Measurements from ENCODE around the gene EIF3D.

Gene EIF3D

GRCh38 chr22:36470994-36471331 lies 58.0 kb downstream of the EIF3D start:
- Histone ChIP-seq H3K27me3 (ENCODE audit: insufficient read depth, poor library complexity, severe bottlenecking) (no peaks in the 10 kb centered on the region), H3K36me3 (ENCODE audit: low read depth) (peaks cover 38% of the 10 kb centered on the region), H3K9me3 (ENCODE audit: severe bottlenecking) (no peaks in the 10 kb centered on the region), H3K4me3 (ENCODE audit: severe bottlenecking) (no peak overlapping the region), H3K27ac (ENCODE audit: poor library complexity, severe bottlenecking) (peak overlapping the region; percentile 91), H3K4me1 (ENCODE audit: insufficient read depth, poor library complexity, severe bottlenecking) (peaks cover 56% of the 10 kb centered on the region)
- TF ChIP-seq CTCF (IDR thresholded peaks at IDR 0.05; ENCODE audit: poor library complexity, severe bottlenecking): no peak
- DNase-seq (ENCODE audit: low spot score) (no peak), ATAC-seq (ENCODE audit: low read depth) (peak; percentile 6; the same call in 2 of the 3 replicates)

- no peak for DNase-seq (ENCODE audit: low spot score)
- TF ChIP-seq CTCF (IDR thresholded peaks at IDR 0.05; ENCODE audit: poor library complexity, severe bottlenecking): peak; percentile 97
- H3K27ac ChIP-seq (ENCODE audit: poor library complexity, severe bottlenecking): peak overlapping the region; percentile 91
These were observed 58.6 kb downstream of the EIF3D start for GRCh38 chr22:36470162-36470993.

GRCh38 chr22:36469094-36469710 lies 59.8 kb downstream of the EIF3D start:
- no peak for ATAC-seq (ENCODE audit: low read depth)
- Histone ChIP-seq H3K4me3 (ENCODE audit: severe bottlenecking) (no peak overlapping the region), H3K4me1 (ENCODE audit: insufficient read depth, poor library complexity, severe bottlenecking) (peaks cover 72% of the 10 kb centered on the region), H3K36me3 (ENCODE audit: low read depth) (peaks cover 21% of the 10 kb centered on the region), H3K9me3 (ENCODE audit: severe bottlenecking) (no peaks in the 10 kb centered on the region), H3K27me3 (ENCODE audit: insufficient read depth, poor library complexity, severe bottlenecking) (no peaks in the 10 kb centered on the region), H3K27ac (ENCODE audit: poor library complexity, severe bottlenecking) (peak overlapping the region; percentile 91)
- DNase-seq (ENCODE audit: low spot score): no peak
- no peak for TF ChIP-seq CTCF (IDR thresholded peaks at IDR 0.05; ENCODE audit: poor library complexity, severe bottlenecking)

More at GRCh38 chr22:36470162-36470993, 58.6 kb downstream of the EIF3D start:
- Histone ChIP-seq H3K9me3 (ENCODE audit: severe bottlenecking) (no peaks in the 10 kb centered on the region), H3K27me3 (ENCODE audit: insufficient read depth, poor library complexity, severe bottlenecking) (no peaks in the 10 kb centered on the region), H3K36me3 (ENCODE audit: low read depth) (peaks cover 32% of the 10 kb centered on the region), H3K4me1 (ENCODE audit: insufficient read depth, poor library complexity, severe bottlenecking) (peaks cover 62% of the 10 kb centered on the region), H3K4me3 (ENCODE audit: severe bottlenecking) (no peak overlapping the region)
- peak; percentile 42 for ATAC-seq (ENCODE audit: low read depth)

GRCh38 chr22:36467946-36468345 lies 61.0 kb downstream of the EIF3D start:
- ATAC-seq (ENCODE audit: low read depth): peak; percentile 58

More at GRCh38 chr22:36467946-36468345, 61.0 kb downstream of the EIF3D start:
- TF ChIP-seq CTCF (IDR thresholded peaks at IDR 0.05; ENCODE audit: poor library complexity, severe bottlenecking): no peak
- Histone ChIP-seq H3K4me3 (ENCODE audit: severe bottlenecking) (no peak overlapping the region), H3K36me3 (ENCODE audit: low read depth) (peaks cover 15% of the 10 kb centered on the region), H3K9me3 (ENCODE audit: severe bottlenecking) (no peaks in the 10 kb centered on the region), H3K4me1 (ENCODE audit: insufficient read depth, poor library complexity, severe bottlenecking) (peaks cover 72% of the 10 kb centered on the region), H3K27me3 (ENCODE audit: insufficient read depth, poor library complexity, severe bottlenecking) (no peaks in the 10 kb centered on the region), H3K27ac (ENCODE audit: poor library complexity, severe bottlenecking) (peak overlapping the region; percentile 91)
- DNase-seq (ENCODE audit: low spot score): peak; percentile 91

Data from RWPE2 (cell line).